Esophagus squamous epithelium (tissue), 5 donors: ENCODE data around the gene FTSJ1. TPM values are rescaled to one million over a fixed set of nuclear protein-coding genes. Genes with fewer than 3 reads are reported as not detected.
A peak's percentile ranks its signal among the peaks of the same experiment; 100 is the strongest.

Experiments
- DNase-seq: peaks from one replicate; lab custom pipeline; 2025; lab: John Stamatoyannopoulos, UW
- H3K27ac ChIP-seq, 4 donors: fragments of 200-600 bp; sonication (generic); one replicate each; pipeline ENCODE4 v1.5.1; 2016 to 2019; ENCODE audit warnings: mild to moderate bottlenecking in 1 of 4
- H3K27me3 ChIP-seq, 4 donors: fragments of 200-600 bp; sonication (generic); 1 replicate in 3 of 4; 2 replicates in 1 of 4; pipeline versions ENCODE4 v1.5.1 to v1.6.0; 2017 to 2021; ENCODE audit warnings: antibody characterized with exemption in 1 of 4
- H3K36me3 ChIP-seq, 3 donors: fragments of 200-600 bp; sonication (generic); one replicate each; pipeline ENCODE4 v1.5.1; 2016 to 2019
- H3K4me1 ChIP-seq, 3 donors: fragments of 200-600 bp; sonication (generic); one replicate each; pipeline ENCODE4 v1.5.1; 2017 to 2019
- H3K4me3 ChIP-seq, 4 donors: fragments of 200-600 bp; sonication (generic); 1 replicate in 3 of 4; 2 replicates in 1 of 4; pipeline ENCODE4 v1.5.1; 2016 to 2019; ENCODE audit warnings: mild to moderate bottlenecking in 2 of 4, moderate library complexity in 1 of 4
- H3K9me3 ChIP-seq, 3 donors: fragments of 200-600 bp; sonication (generic); one replicate each; pipeline ENCODE4 v1.5.1; 2016 to 2019
- CTCF ChIP-seq, 6 experiments: fragments of 450-650 bp in 4 of 6; fragments of 200-600 bp in 2 of 6; sonication (generic) in 2 of 6; IDR thresholded peaks; one replicate each; pipeline ENCODE4 v1.5.1; 2016 to 2019; ENCODE audit warnings: antibody characterized with exemption in 6 of 6, mild to moderate bottlenecking in 4 of 6, moderate library complexity in 4 of 6
- POLR2A ChIP-seq, 4 donors: fragments of 450-650 bp; IDR thresholded peaks; one replicate each; pipeline ENCODE4 v1.6.1; 2017; ENCODE audit warnings: antibody characterized with exemption in 4 of 4, mild to moderate bottlenecking in 4 of 4, moderate library complexity in 3 of 4
- WGBS, 2 donors: methylation state at CpG; one replicate each; pipeline ENCODE4 v1.1.5; 2018; 5-methylcytosine and 5-hydroxymethylcytosine counted together
- intact Hi-C: fragments of 100-400 bp; cut with DNase I; formaldehyde crosslinking; loops from one replicate; pipeline ENCODE4 v1.15.0; 2022
- total RNA-seq, 4 donors: library from RNA; depleted of rRNA; stranded (reverse); fragments of >200 nt; gene quantifications; one replicate each; pipeline ENCODE4 v1.1.0, GENCODE V29; 2016
- donor health status: DM: yes; HTN: yes; CAD: no.

The FTSJ1 gene
- total RNA-seq, 4 donors from 2014 or later = 33.4 to 61.8 (median 45.8) TPM

GRCh38 chrX:48507246-48507645, 31.2 kb downstream of the FTSJ1 start:
- Histone ChIP-seq H3K36me3 (peaks cover 0 to 1% (median 0%) of the 10 kb centered on the region in 3 donors), H3K27me3 (no peaks in the 10 kb centered on the region), H3K4me3 (no peak overlapping the region), H3K27ac (no peak overlapping the region), H3K4me1 (peaks cover 0 to 17% (median 4%) of the 10 kb centered on the region in 3 donors), H3K9me3 (no peaks in the 10 kb centered on the region)
- no peak for DNase-seq
- intact Hi-C loops = no loop called here
- WGBS, 2 donors = 80 to 87% methylated on average over 2 to 4 of the region's 5 CpGs
- no peak for TF ChIP-seq CTCF (IDR thresholded peaks at IDR 0.05)
- no peak for TF ChIP-seq POLR2A (IDR thresholded peaks at IDR 0.05)

GRCh38 chrX:48508400-48509244, 32.6 kb downstream of the FTSJ1 start, which contains the start of gene PORCN:
PORCN (plus strand) TSS chrX:48508992; CDS start chrX:48509821, 829 bp downstream.
- Histone ChIP-seq H3K27ac (peak within 1 kb of the TSS; percentile 79 to 89 (median 86)), H3K9me3 (no peaks in the 10 kb centered on the region), H3K36me3 (peaks cover 0 to 10% (median 0%) of the 10 kb centered on the region in 3 donors), H3K4me3 (peak within 1 kb of the TSS; percentile 56 to 82 (median 66)), H3K27me3 (no peaks in the 10 kb centered on the region), H3K4me1 (peaks cover 0 to 17% (median 4%) of the 10 kb centered on the region in 3 donors)
- TF ChIP-seq POLR2A (IDR thresholded peaks at IDR 0.05) (peak in 2 of 4 donors; percentile 42 to 67), CTCF (IDR thresholded peaks at IDR 0.05) (no peak)
- peak; percentile 29 for DNase-seq
- 20% methylated on average over 25 of the region's 65 CpGs; no CpG with 5 or more reads in 1 of the 2 donors for WGBS, 2 donors
- intact Hi-C loops = no loop called here

GRCh38 chrX:48509245-48509590, 33.2 kb downstream of the FTSJ1 start:
- no CpG with 5 or more reads among the region's 16 CpGs for WGBS, 2 donors
- Histone ChIP-seq H3K27ac (peak overlapping the region; percentile 79 to 89 (median 86)), H3K4me1 (peaks cover 0 to 20% (median 4%) of the 10 kb centered on the region in 3 donors), H3K36me3 (peaks cover 0 to 10% (median 0%) of the 10 kb centered on the region in 3 donors), H3K27me3 (no peaks in the 10 kb centered on the region), H3K9me3 (no peaks in the 10 kb centered on the region), H3K4me3 (peak overlapping the region; percentile 56 to 82 (median 66))
- intact Hi-C loops = no loop called here
- DNase-seq = no peak
- TF ChIP-seq POLR2A (IDR thresholded peaks at IDR 0.05) = no peak
- TF ChIP-seq CTCF (IDR thresholded peaks at IDR 0.05) = no peak

- Histone ChIP-seq H3K27ac (no peak overlapping the region), H3K27me3 (no peaks in the 10 kb centered on the region), H3K4me3 (peak overlapping the region; percentile 56 to 82 (median 66)), H3K9me3 (no peaks in the 10 kb centered on the region), H3K4me1 (peaks cover 0 to 21% (median 4%) of the 10 kb centered on the region in 3 donors), H3K36me3 (peaks cover 0 to 10% (median 0%) of the 10 kb centered on the region in 3 donors)
- WGBS, 2 donors = 65% methylated on average over 11 of the region's 11 CpGs; no CpG with 5 or more reads in 1 of the 2 donors
- no peak for DNase-seq
- intact Hi-C loops = no loop called here
- TF ChIP-seq CTCF (IDR thresholded peaks at IDR 0.05) = no peak
- TF ChIP-seq POLR2A (IDR thresholded peaks at IDR 0.05) = no peak
Observed at GRCh38 chrX:48509619-48510018, 33.6 kb downstream of the FTSJ1 start.

GRCh38 chrX:48511560-48511959, 35.6 kb downstream of the FTSJ1 start:
- Histone ChIP-seq H3K4me1 (peaks cover 0 to 21% (median 4%) of the 10 kb centered on the region in 3 donors), H3K27ac (no peak overlapping the region), H3K27me3 (no peaks in the 10 kb centered on the region), H3K9me3 (no peaks in the 10 kb centered on the region), H3K36me3 (peaks cover 0 to 26% (median 0%) of the 10 kb centered on the region in 3 donors), H3K4me3 (no peak overlapping the region)
- TF ChIP-seq CTCF (IDR thresholded peaks at IDR 0.05) (peak in 2 of 6 experiments; percentile 20 to 34), POLR2A (IDR thresholded peaks at IDR 0.05) (no peak)
- 65 to 79% methylated on average over 2 to 4 of the region's 4 CpGs for WGBS, 2 donors
- intact Hi-C loops = no loop called here
- no peak for DNase-seq
